GM18870 (cell line): Measurements from ENCODE around the gene PMIS2.

ENCODE experiments used
- ATAC-seq: cut with Tn5 transposase; IDR thresholded peaks from one replicate; pipeline ENCODE4 v1.9.1; 2021; ENCODE audit warnings: moderate library complexity; ENCODE audit not compliant: unreplicated experiment

The PMIS2 gene

DNA sequence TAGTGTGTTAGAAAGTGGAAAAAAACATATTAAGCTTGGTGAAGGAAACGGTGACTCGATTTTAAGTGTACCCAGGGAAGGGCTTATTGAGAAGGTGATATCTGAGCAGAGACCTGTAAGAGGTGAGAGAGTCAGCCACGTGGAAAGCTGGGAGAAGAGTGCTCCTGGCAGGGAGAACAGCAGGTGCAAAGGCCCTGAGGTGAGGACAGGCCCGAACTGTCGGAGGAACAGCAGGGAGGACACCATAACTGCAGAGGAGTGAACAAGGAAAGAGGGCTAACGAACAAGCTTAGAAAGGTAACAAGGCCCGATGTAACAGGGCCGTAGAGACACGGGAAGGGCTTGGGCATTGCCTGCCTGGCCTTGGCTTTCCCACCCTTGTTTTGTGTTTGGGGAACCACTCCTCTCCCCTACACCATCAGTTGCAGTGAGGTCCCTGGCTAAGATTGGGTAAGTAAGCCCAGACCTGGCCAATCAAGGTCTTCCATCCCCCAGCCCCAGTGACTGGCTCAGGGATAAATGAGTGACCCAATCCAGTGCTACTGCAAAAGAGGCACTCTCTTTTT is 29.9 kb upstream of the PMIS2 start:
- no peak for ATAC-seq

GRCh38 chr19:35556846-35557538 is 29.0 kb upstream of the PMIS2 start:
- no peak for ATAC-seq

DNA sequence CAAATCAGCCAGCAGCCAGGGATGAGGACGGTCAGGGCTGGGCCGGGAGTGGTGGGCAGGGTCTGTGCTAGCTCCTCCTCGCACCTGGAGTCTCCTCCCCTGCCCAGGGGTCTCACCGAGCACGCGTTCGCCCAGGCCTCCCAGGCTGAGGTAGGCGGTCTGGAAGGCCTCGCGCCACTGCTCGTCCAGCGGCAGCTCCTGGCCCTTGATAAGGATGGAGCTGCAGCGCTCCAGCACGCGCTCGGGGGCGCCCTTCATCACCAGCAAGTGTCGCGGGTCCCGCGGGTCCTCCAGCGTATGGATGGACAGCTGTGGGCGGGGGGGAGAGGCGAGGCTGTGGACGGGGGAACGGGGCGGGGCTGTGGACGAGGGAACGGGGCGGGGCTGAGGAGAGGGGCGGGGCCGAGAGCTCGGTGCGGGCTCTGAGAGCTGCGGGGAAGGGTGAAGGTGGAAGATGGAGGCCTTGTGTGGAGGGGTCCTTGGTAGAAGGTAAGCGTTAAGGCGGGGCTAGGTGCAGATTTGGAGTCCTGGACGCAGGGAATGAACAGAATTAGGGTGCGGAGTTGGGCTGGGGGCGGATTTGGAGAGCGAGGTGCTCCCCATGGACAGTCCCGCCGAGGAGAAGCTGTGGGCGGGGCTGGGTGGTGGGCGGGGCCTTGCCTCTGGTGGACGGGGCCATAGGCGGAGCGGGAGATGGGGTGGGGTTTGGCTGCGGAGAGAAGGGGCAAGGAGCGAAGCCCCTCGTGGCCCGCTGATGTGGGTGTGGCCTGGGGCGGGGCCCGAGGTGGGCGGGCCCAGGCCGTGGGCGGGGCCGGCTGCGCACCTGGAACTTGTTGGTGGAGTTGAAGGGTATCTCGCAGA is 28.2 kb upstream of the PMIS2 start:
- ATAC-seq = no peak

DNA sequence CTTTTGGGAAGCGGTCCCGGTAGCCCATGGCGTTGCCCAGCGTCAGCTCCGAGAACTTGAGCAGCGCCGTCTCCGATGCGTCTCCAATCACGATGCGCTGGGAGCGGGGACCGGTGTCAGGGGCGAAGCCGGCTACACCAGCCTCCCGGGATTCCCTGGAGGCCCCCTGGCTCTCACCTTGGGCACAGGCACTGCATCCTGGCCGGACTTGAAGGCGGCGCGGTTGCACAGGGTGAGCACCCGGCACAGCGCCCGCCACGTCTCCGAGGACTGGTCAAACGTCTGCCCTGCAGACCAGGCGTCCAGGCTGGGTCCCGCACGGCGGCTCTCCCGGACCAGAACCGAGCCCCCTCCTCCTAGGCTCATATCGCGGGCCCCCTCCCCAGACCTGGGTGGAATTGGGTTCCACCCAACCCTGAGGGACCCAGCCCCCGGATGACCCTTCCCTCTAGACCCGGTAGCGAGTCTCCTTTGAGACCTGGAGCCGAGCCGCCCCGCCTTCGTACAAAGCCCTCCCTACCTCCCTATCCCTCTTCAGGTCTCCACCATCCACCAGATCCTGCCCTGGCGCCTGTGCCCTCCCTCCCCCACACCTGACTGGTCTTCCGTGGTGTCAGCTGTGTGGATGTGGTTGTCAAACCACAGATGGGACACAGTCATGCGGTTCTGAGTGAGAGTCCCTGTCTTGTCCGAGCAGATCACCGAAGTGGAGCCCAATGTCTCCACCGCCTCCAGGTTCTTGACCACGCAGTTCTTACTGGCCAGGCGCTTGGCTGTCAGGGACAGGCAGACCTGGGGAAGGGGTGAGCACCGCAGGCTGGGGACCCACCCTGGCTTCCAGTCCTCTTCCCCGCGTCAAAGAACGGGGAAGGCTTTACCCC is 27.3 kb upstream of the PMIS2 start:
- no peak for ATAC-seq

DNA sequence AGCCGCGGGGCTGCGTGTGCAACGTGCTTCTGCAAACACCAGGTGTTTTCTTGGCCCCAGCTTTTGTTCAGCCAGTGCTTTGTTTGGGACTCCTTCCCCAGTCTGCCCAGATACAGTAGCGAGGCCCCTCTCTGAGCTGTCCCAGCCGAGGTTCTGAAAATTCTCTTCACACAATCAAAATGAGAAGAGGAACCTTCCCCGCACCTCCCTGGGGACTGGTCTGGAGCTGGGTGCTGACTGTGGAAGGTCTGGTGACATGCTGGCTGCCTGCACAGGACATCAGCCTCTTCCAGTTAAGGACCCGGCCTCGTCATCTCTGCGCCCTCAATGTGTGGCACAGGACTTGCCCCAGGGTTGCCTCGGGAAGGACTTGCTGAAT is 26.7 kb upstream of the PMIS2 start:
- ATAC-seq = no peak

GRCh38 chr19:35559781-35560180 is 26.2 kb upstream of the PMIS2 start:
- ATAC-seq = no peak

GRCh38 chr19:35560271-35560670 is 25.7 kb upstream of the PMIS2 start:
- no peak for ATAC-seq

GRCh38 chr19:35560677-35561076 is 25.3 kb upstream of the PMIS2 start:
- no peak for ATAC-seq

- no peak for ATAC-seq
These were observed 24.5 kb upstream of the PMIS2 start for GRCh38 chr19:35561436-35561835.

DNA sequence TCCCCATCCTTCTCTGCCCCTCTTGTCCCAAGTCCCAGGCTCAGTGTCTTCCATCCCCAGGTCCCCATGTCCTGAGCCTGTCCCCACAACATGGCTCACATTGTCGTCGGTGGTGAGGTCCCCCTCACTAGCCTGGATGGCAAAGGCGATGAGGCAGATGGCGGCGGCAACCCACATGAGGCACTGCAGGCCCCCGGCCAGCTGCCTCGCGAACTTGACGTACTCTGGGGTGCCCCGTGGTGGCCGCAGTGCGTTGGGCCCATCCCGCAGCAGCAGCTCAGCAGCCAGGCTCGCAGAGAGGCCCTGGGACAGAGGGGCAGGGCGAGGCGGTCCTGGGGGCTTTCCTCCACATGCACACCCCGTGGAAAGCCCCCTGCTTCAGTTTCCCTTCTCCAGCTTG is 23.6 kb upstream of the PMIS2 start:
- ATAC-seq = no peak

GRCh38 chr19:35562776-35563175 is 23.2 kb upstream of the PMIS2 start:
- no peak for ATAC-seq

- no peak for ATAC-seq
These were observed 22.7 kb upstream of the PMIS2 start, which contains the start of gene ATP4A for GRCh38 chr19:35563207-35563829. Gene ATP4A (minus strand): TSS chr19:35563658. CDS start chr19:35563629, 29 bp downstream.

- ATAC-seq = no peak
These were observed 20.7 kb upstream of the PMIS2 start for GRCh38 chr19:35565016-35565856.

DNA sequence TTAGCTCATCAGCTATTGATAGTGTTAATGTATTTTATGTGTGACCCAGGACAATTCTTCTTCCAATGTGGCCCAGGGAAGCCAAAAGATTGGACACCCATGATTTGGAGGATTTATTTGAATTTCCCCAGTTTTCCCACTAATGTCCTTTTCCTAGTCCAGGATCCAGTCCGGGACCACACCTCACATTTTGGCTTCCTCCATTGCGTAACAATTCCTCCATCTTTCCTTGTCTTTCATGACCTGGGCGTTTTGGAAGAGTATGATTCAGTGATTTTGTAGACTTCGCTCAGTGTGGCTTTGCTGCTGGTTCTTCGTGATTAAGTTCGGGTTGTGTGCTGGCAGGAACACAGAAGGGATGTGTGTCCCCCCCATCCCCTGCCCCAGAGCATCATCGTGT is 19.2 kb upstream of the PMIS2 start:
- ATAC-seq = no peak

DNA sequence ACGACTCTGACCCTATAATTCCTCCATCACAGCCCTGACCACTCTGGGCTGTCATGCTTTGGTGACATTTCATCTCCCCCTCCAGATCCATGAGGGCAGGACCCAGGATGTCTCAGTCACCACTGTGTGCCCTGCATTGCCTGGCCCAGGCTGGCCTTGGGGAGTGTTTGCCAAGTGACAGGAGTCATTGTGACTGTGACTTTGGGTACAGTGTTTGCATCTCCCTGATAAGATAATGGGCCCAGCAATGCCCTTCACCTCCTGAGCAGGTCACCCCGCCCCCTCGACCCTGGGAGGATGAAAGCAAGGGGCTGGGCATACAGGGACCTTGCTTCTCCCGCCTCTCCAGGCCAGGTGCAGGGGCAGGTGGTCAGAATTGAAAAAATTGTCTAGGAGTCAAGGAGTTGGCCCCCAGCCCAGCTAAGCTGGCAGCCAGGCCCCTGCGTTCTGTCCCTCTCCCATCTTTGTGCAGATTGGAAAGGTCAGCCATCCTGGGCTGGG is 16.6 kb upstream of the PMIS2 start:
- ATAC-seq = no peak

DNA sequence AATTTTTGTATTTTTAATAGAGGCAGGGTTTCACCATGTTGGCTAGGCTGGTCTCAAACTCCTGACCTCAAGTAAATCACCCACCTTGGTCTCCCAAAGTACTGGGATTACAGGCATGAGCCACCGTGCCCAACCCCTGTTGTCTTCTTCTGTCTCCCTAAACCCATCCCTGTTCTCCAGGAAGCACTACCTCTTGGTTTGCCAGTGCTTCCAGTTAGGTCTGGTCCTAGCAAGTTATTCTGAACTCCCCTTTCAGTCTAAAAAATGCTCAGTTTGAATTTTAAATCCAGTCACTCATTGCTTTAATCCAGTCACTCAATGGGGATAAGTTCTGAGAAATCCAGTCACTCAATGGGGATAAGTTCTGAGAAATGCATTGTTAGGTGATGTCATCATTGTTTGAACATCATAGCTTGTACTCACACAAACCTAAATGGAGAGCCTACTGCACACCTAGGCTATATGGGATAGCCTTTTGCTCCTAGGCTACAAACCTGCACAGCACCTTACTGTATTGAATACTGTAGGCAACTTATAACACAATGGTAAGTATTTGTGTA is 14.5 kb upstream of the PMIS2 start:
- ATAC-seq = no peak

- no peak for ATAC-seq
These were observed 8.1 kb upstream of the PMIS2 start for GRCh38 chr19:35577918-35578317.

DNA sequence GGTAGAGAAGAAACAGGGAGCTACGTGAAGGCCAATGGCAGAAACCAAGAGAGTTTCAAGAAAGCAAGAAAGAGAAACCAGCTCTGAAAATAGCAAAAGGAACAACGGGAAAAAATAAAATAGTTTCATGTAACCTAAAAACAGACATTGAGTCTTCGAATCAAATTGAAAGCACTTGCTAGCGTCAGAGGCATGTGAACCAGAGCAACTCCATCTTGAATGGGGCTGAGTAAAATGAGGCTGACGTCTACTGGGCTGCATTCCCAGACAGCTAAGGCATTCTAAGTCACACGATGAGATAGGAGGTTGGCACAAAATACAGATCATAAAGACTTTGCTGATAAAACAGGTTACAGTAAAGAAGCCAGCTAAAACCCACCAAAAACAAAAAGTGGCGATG is 7.3 kb upstream of the PMIS2 start:
- no peak for ATAC-seq

- no peak for ATAC-seq
These were observed 3.2 kb upstream of the PMIS2 start for GRCh38 chr19:35582760-35583159.
